Neural progenitor cell (in vitro differentiated cells): Measurements from ENCODE around the gene UVSSA. TPM values are rescaled to one million over a fixed set of nuclear protein-coding genes. Genes with fewer than 3 reads are reported as not detected.
"Not testable (repeated sequence)": the region's sequence is repeated elsewhere in the genome, so short reads cannot be mapped to it uniquely, and the experiment has no call there.

Experiments used
- DNase-seq: peaks from one replicate; pipeline ENCODE4 v3.0.0-alpha.2; 2016; ENCODE audit warnings: low spot score
- H2AFZ ChIP-seq: fragments of 200-600 bp; sonication (generic); replicated peaks from 2 replicates; pipeline ENCODE4 v1.6.1; 2016; ENCODE audit warnings: antibody characterized with exemption
- H3F3A ChIP-seq: fragments of 200-600 bp; sonication (generic); 2 replicates; pipeline ENCODE4 v1.6.1; 2016; ENCODE audit warnings: antibody characterized with exemption, low read depth
- H3K27ac ChIP-seq: fragments of 200-600 bp; sonication (generic); 2 replicates; pipeline ENCODE4 v1.5.1; 2016; ENCODE audit warnings: mild to moderate bottlenecking
- H3K27me3 ChIP-seq: fragments of 200-600 bp; sonication (generic); 2 replicates; pipeline ENCODE4 v1.6.1; 2016; ENCODE audit warnings: mild to moderate bottlenecking, moderate library complexity
- H3K36me3 ChIP-seq: fragments of 200-600 bp; sonication (generic); 2 replicates; pipeline ENCODE4 v1.5.1; 2016
- H3K4me1 ChIP-seq: fragments of 200-600 bp; sonication (generic); 2 replicates; pipeline ENCODE4 v1.6.1; 2016; ENCODE audit warnings: mixed run types
- H3K4me2 ChIP-seq: fragments of 200-600 bp; sonication (generic); 2 replicates; pipeline ENCODE4 v1.6.1; 2016
- H3K4me3 ChIP-seq: fragments of 200-600 bp; sonication (generic); 2 replicates; pipeline ENCODE4 v1.5.1; 2016
- H3K79me2 ChIP-seq: fragments of 200-600 bp; sonication (generic); 2 replicates; pipeline ENCODE4 v1.6.1; 2016; ENCODE audit warnings: low read depth
- H3K9ac ChIP-seq: fragments of 200-600 bp; sonication (generic); 2 replicates; pipeline ENCODE4 v1.6.1; 2016
- H3K9me3 ChIP-seq: fragments of 200-600 bp; sonication (generic); 2 replicates; pipeline ENCODE4 v1.5.1; 2016; ENCODE audit warnings: low read depth
- H4K20me1 ChIP-seq: fragments of 200-600 bp; sonication (generic); 2 replicates; pipeline ENCODE4 v1.6.1; 2016; ENCODE audit warnings: low read depth
- H3K27ac Mint-ChIP-seq: 3 replicates; pipeline ENCODE4 v1.8.0; 2021; ENCODE audit warnings: mixed read lengths
- H3K27me3 Mint-ChIP-seq: 2 replicates; pipeline ENCODE4 v1.8.0; 2022; ENCODE audit warnings: low read depth, mild to moderate bottlenecking, inconsistent platforms, moderate library complexity, mixed read lengths; ENCODE audit not compliant: insufficient read depth
- H3K36me3 Mint-ChIP-seq: 3 replicates; pipeline ENCODE4 v1.8.0; 2021; ENCODE audit warnings: mixed read lengths
- H3K4me1 Mint-ChIP-seq: 3 replicates; pipeline ENCODE4 v1.8.0; 2021; ENCODE audit warnings: mixed read lengths
- H3K4me3 Mint-ChIP-seq: 3 replicates; pipeline ENCODE4 v1.8.0; 2021; ENCODE audit warnings: mild to moderate bottlenecking, moderate library complexity, mixed read lengths
- H3K9me3 Mint-ChIP-seq: 3 replicates; pipeline ENCODE4 v1.8.0; 2020; ENCODE audit warnings: mixed read lengths
- CTCF ChIP-seq: fragments of 200-600 bp; sonication (generic); IDR thresholded peaks from 2 replicates; pipeline ENCODE4 v1.5.1; 2017; ENCODE audit warnings: antibody characterized with exemption, mild to moderate bottlenecking
- EZH2 ChIP-seq: fragments of 200-600 bp; sonication (generic); IDR thresholded peaks from 2 replicates; pipeline ENCODE4 v1.6.1; 2017; ENCODE audit warnings: antibody characterized with exemption, mild to moderate bottlenecking, moderate library complexity
- EZH2phosphoT487 ChIP-seq: fragments of 200-600 bp; sonication (generic); IDR thresholded peaks from 2 replicates; pipeline ENCODE4 v1.6.1; 2017; ENCODE audit warnings: antibody characterized with exemption
- total RNA-seq: library from RNA; depleted of rRNA; stranded (reverse); fragments of >200 nt; gene quantifications from 2 replicates; pipeline ENCODE4 v1.2.3, GENCODE V29; 2015; ENCODE audit warnings: low replicate concordance

UVSSA gene
- total RNA-seq, 1 donor from 2014 or later = 10.9 TPM

DNA sequence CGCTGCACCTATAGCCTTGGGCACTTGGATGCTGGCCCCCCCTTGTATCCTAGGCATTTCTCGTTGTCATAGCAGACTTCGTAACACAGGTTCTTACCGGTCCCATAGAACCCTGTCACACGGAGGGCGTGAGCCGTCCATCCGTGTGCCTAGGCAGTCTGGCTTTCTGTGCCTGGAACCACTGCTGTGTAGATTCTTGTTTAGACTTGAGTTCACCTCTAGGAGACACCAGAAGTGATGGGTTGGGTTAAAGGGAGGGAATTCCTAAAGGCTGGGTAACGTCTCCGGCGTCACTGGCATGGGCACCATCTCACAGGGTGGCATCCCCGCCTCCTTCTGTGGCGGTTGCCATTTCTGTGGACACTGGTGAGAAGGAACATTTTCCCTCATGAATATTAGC, 72.7 kb downstream of the UVSSA start:
- Histone ChIP-seq H3K9me3 (no peaks in the 10 kb centered on the region), H3K79me2 (no peaks in the 10 kb centered on the region), H4K20me1 (no peaks in the 10 kb centered on the region), H3K4me2 (no peak overlapping the region), H3K27ac (no peak overlapping the region), H3K4me3 (no peak overlapping the region), H3K9ac (no peak overlapping the region), H2AFZ (no peak overlapping the region), H3K4me1 (peaks cover 7% of the 10 kb centered on the region), H3K27me3 (peaks cover 60% of the 10 kb centered on the region), H3K36me3 (no peaks in the 10 kb centered on the region), H3F3A (no peaks in the 10 kb centered on the region)
- no peak for DNase-seq
- H3K9me3 Mint-ChIP-seq = peaks cover 7% of the 10 kb centered on the region
- H3K36me3 Mint-ChIP-seq = peaks cover 2% of the 10 kb centered on the region
- H3K27me3 Mint-ChIP-seq = peaks cover 29% of the 10 kb centered on the region
- H3K4me3 Mint-ChIP-seq = no peak overlapping the region
- H3K27ac Mint-ChIP-seq = no peak overlapping the region
- TF ChIP-seq EZH2 = no peak
- TF ChIP-seq CTCF = no peak
- no peak for TF ChIP-seq EZH2phosphoT487
- H3K4me1 Mint-ChIP-seq = peaks cover 3% of the 10 kb centered on the region

DNA sequence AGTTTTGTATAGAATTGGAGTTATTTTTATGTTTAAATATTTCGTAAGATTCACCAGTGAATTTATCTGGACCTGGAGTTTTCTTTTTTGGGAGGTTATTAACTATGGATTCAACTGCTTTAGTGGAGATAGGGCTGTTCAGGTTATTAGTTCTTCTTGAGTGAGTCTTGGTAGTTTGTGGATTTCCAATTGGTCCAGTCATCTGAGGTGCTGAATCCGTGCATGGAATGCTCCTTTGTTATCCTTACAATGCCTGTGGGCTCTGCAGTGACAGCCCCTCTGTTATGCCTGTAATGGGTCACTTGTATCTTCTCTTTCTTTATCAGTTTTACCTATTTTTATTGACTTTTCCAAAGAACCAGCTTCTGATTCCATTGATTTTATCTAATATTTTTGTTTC, 74.6 kb downstream of the UVSSA start:
- Histone ChIP-seq H3K4me1 (peaks cover 7% of the 10 kb centered on the region), H3K9me3 (no peaks in the 10 kb centered on the region), H3K4me2 (no peak overlapping the region), H3K9ac (no peak overlapping the region), H2AFZ (no peak overlapping the region), H3K27me3 (peaks cover 53% of the 10 kb centered on the region), H3K79me2 (no peaks in the 10 kb centered on the region), H3K36me3 (no peaks in the 10 kb centered on the region), H3F3A (no peaks in the 10 kb centered on the region), H3K4me3 (no peak overlapping the region), H3K27ac (no peak overlapping the region), H4K20me1 (no peaks in the 10 kb centered on the region)
- H3K4me3 Mint-ChIP-seq = no peak overlapping the region
- H3K9me3 Mint-ChIP-seq = peaks cover 3% of the 10 kb centered on the region
- no peak overlapping the region for H3K27ac Mint-ChIP-seq
- no peaks in the 10 kb centered on the region for H3K36me3 Mint-ChIP-seq
- peaks cover 26% of the 10 kb centered on the region for H3K27me3 Mint-ChIP-seq
- TF ChIP-seq CTCF (no peak), EZH2 (no peak), EZH2phosphoT487 (no peak)
- DNase-seq = peak; percentile 46
- H3K4me1 Mint-ChIP-seq = no peaks in the 10 kb centered on the region

DNA sequence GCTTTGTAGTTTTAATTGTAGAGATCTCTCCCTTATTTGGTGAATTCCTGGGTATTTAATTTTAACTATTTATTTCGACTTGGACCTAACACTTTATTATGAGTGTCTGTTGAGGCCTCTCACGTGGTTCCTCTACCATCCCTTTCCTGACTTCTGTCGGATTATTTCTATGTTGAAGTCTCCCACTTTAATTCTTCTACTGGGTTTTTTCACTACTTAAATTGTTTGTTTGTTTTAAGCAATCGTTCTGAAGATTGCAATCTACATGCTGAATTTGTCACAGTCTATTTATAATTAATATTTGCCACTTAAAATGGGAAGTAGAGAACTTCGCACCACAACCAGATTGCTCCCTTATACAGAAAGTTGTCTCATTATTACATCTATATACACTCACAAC, 80.0 kb downstream of the UVSSA start:
- no peaks in the 10 kb centered on the region for H3K9me3 Mint-ChIP-seq
- H3K4me2 ChIP-seq = no peak overlapping the region
- DNase-seq = no peak
- no peaks in the 10 kb centered on the region for H3K36me3 Mint-ChIP-seq
- peaks cover 16% of the 10 kb centered on the region for H3K27me3 Mint-ChIP-seq
- H3K9me3 ChIP-seq = no peaks in the 10 kb centered on the region
- H3K4me1 Mint-ChIP-seq = no peaks in the 10 kb centered on the region
- peaks cover 2% of the 10 kb centered on the region for H3K4me1 ChIP-seq
- no peaks in the 10 kb centered on the region for H3K79me2 ChIP-seq
- TF ChIP-seq CTCF (no peak), EZH2phosphoT487 (no peak), EZH2 (no peak)
- H3K4me3 Mint-ChIP-seq = no peak overlapping the region
- no peak overlapping the region for H2AFZ ChIP-seq
- H3F3A ChIP-seq = no peaks in the 10 kb centered on the region
- H3K4me3 ChIP-seq = no peak overlapping the region
- H3K36me3 ChIP-seq = no peaks in the 10 kb centered on the region
- no peak overlapping the region for H3K27ac ChIP-seq
- H3K27ac Mint-ChIP-seq = no peak overlapping the region
- H4K20me1 ChIP-seq = no peaks in the 10 kb centered on the region
- peaks cover 24% of the 10 kb centered on the region for H3K27me3 ChIP-seq
- no peak overlapping the region for H3K9ac ChIP-seq

DNA sequence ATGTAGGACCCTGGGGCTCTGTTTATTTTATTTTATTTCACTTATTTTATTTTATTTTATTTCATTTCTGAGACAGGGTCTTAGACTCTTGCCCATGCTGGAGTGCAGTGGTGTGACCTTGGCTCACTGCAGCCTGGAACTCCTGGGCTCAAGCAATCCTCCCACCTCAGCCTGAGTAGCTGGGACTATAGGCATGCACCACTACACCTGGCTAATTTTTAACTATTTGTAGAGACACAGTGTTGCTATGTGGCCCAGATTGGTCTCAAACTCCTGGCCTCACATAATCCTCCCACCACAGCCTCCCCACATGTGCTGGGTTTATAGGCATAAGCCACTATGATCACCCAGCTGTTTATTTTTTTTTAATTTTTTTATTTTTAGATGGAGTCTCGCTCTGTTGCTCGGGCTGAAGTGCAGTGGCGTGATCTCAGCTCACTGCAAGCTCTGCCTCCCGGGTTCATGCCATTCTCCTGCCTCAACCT, 96.7 kb downstream of the UVSSA start:
- peaks cover 19% of the 10 kb centered on the region for H3K27me3 Mint-ChIP-seq
- H3K27ac Mint-ChIP-seq, H3K27ac ChIP-seq, H3K79me2 ChIP-seq, H3K9me3 Mint-ChIP-seq, H3K4me2 ChIP-seq, H3F3A ChIP-seq, H4K20me1 ChIP-seq, H3K36me3 ChIP-seq, H3K36me3 Mint-ChIP-seq, H3K9me3 ChIP-seq, H3K4me3 ChIP-seq, H3K4me1 ChIP-seq, H3K27me3 ChIP-seq, H3K4me1 Mint-ChIP-seq, H2AFZ ChIP-seq, DNase-seq, H3K4me3 Mint-ChIP-seq, H3K9ac ChIP-seq: not testable (repeated sequence)

Other genes with a start within 250 kb of the UVSSA start
- gene RNF212, start 233.6 kb upstream of the UVSSA start, total RNA-seq = 3.4 and 3.7 TPM in 2 replicates
- 2.1 and 9.0 TPM in 2 replicates for gene SPON2, start 174.6 kb upstream of the UVSSA start, total RNA-seq
- 171 and 243 TPM in 2 replicates for gene CTBP1, start 98.1 kb upstream of the UVSSA start, total RNA-seq
- 38.2 and 68.6 TPM in 2 replicates for gene MAEA, start 57.3 kb upstream of the UVSSA start, total RNA-seq
- gene NKX1-1, start 59.2 kb downstream of the UVSSA start, total RNA-seq = not detected in 2 replicates